ENCODE measurements around the gene OSMR. TPM values are rescaled to one million over a fixed set of nuclear protein-coding genes. Genes with fewer than 3 reads are reported as not detected.

The OSMR gene
- total RNA-seq, 1 experiment from 2014 or later: 1.6 TPM

DNA sequence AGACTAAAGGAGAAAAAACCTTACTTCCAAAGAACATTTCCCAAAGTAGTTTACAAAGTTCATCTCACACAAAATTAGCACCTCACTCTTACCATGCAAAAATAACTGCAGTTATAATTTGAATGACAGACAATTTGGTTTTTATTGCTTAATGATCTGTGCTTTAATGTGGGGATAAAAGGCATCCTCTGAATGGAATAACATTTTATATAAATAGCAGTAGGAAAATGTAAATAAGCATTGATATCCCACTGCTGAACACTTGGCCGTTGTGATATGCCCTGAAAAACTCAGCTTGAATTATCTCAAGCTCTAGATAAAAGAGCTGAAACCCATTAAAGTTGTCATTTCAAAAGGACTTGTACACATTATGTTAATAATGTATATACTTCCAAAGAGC lies 93.2 kb downstream of the OSMR start:
- H2AFZ ChIP-seq (ENCODE audit: low read length): no peak overlapping the region
- H3T11ph ChIP-seq (ENCODE audit: low read length): no peak overlapping the region
- H3K79me1 ChIP-seq (ENCODE audit: insufficient read depth, low read depth, low read length, poor library complexity, severe bottlenecking): no peaks in the 10 kb centered on the region
- H2AK5ac ChIP-seq (ENCODE audit: insufficient read length, low read length): no peak overlapping the region
- no peak overlapping the region for H3K9ac ChIP-seq (ENCODE audit: extremely low read depth, insufficient read length, low read length)
- H2BK120ac ChIP-seq (ENCODE audit: low read depth, low read length, poor library complexity, severe bottlenecking): no peak overlapping the region
- no peaks in the 10 kb centered on the region for H3K9me3 ChIP-seq (ENCODE audit: control insufficient read depth, low read depth, low read length)
- Mint-ChIP-seq H3K4me1 (no peaks in the 10 kb centered on the region), H3K27me3 (ENCODE audit: low read depth) (no peaks in the 10 kb centered on the region), H3K27ac (no peak overlapping the region), H3K9me3 (no peaks in the 10 kb centered on the region), H3K4me3 (no peak overlapping the region), H3K36me3 (ENCODE audit: insufficient read depth in 1 of 3, low read depth in 3 of 3) (peaks cover 0 to 9% (median 4%) of the 10 kb centered on the region in 3 experiments; a peak in 5 of 7 replicates)
- H2BK12ac ChIP-seq (ENCODE audit: insufficient read length, low read depth, low read length): no peak overlapping the region
- no CpG with 5 or more reads among the region's 1 CpG for WGBS (ENCODE audit: extremely low coverage, insufficient read length, low lambda C conversion rate)
- no peak overlapping the region for H3K4me2 ChIP-seq (ENCODE audit: insufficient read depth, insufficient read length, low read length)
- H3K23me2 ChIP-seq (ENCODE audit: insufficient read length, low read depth, low read length, poor library complexity, severe bottlenecking): no peaks in the 10 kb centered on the region
- H2BK5ac ChIP-seq (ENCODE audit: insufficient read length, low read length): no peak overlapping the region
- no peak overlapping the region for H2BK15ac ChIP-seq (ENCODE audit: low read depth, low read length)
- no peak overlapping the region for H3K27ac ChIP-seq (ENCODE audit: insufficient read length, low read depth, low read length)
- H4K5ac ChIP-seq (ENCODE audit: insufficient read length, low read depth, low read length): no peak overlapping the region
- H3K4me1 ChIP-seq (ENCODE audit: insufficient read depth, low read length): no peaks in the 10 kb centered on the region
- no peaks in the 10 kb centered on the region for H3K79me2 ChIP-seq (ENCODE audit: insufficient read depth, low read length)
- H3K18ac ChIP-seq (ENCODE audit: insufficient read length, low read depth, low read length): no peak overlapping the region
- H3K27me3 ChIP-seq (ENCODE audit: insufficient read depth, low read length): no peaks in the 10 kb centered on the region
- no peak overlapping the region for H2BK20ac ChIP-seq (ENCODE audit: low read depth, low read length, poor library complexity, severe bottlenecking)
- H3K23ac ChIP-seq (ENCODE audit: insufficient read length, low read depth, low read length): no peak overlapping the region
- H4K91ac ChIP-seq (ENCODE audit: insufficient read length, low read depth, low read length): no peak overlapping the region
- no peaks in the 10 kb centered on the region for H4K20me1 ChIP-seq (ENCODE audit: control insufficient read depth, insufficient read depth, insufficient read length)
- H3K14ac ChIP-seq (ENCODE audit: insufficient read depth, low read length): no peak overlapping the region
- no peak overlapping the region for H3K56ac ChIP-seq (ENCODE audit: insufficient read length, low read depth, low read length)
- no peak for DNase-seq
- TF ChIP-seq CTCF (conservative IDR thresholded peaks at IDR 0.05): no peak
- no peak overlapping the region for H4K8ac ChIP-seq (replicated peaks; ENCODE audit: insufficient read length, low read depth, low read length)
- no peak overlapping the region for H3K4ac ChIP-seq (ENCODE audit: low read depth, low read length)

All from H9 (cell line).